HCT116 (cell line): ENCODE results near the gene BSCL2.

Source experiments
- CTCF ChIP-seq, 3 experiments: fragments of 200-600 bp in 1 of 3; sonication (generic) in 1 of 3; IDR thresholded peaks in 2 of 3; conservative IDR thresholded peaks in 1 of 3; 2 replicates each; pipeline ENCODE4 v1.5.1; 2012 to 2017; ENCODE audit warnings: low read depth in 2 of 3, low read length in 2 of 3, antibody characterized with exemption in 1 of 3, borderline replicate concordance in 1 of 3, control low read depth in 1 of 3, mild to moderate bottlenecking in 1 of 3, mixed read lengths in 1 of 3, mixed run types in 1 of 3, moderate library complexity in 1 of 3; ENCODE audit not compliant: insufficient read depth in 1 of 3
- POLR2A ChIP-seq: IDR thresholded peaks from 2 replicates; pipeline ENCODE4 v1.7.0; 2011; ENCODE audit warnings: borderline replicate concordance; ENCODE audit not compliant: insufficient read depth, insufficient read length; ENCODE audit errors: extremely low read depth
- REST ChIP-seq: IDR thresholded peaks from 2 replicates; pipeline ENCODE4 v1.6.1; 2012; ENCODE audit warnings: low read depth
- SP1 ChIP-seq: IDR thresholded peaks from 2 replicates; pipeline ENCODE4 v1.6.1; 2012; ENCODE audit warnings: low read depth

GRCh38 chr11:62727872-62728170, 20.6 kb upstream of the BSCL2 start:
- TF ChIP-seq CTCF (IDR thresholded peaks at IDR 0.05 in 2 of 3, conservative IDR thresholded peaks at IDR 0.05 in 1 of 3; ENCODE audit: borderline replicate concordance in 1 of 3, insufficient read depth in 1 of 3, low read depth in 2 of 3, low read length in 2 of 3): no peak
- TF ChIP-seq SP1: peak; percentile 81
- no peak for TF ChIP-seq POLR2A
- TF ChIP-seq REST: no peak
